Measurements from ENCODE around the gene EIF3F.

GRCh38 chr11:8017071-8017470 is 29.9 kb downstream of the EIF3F start:
- TF ChIP-seq, protein P1, sequence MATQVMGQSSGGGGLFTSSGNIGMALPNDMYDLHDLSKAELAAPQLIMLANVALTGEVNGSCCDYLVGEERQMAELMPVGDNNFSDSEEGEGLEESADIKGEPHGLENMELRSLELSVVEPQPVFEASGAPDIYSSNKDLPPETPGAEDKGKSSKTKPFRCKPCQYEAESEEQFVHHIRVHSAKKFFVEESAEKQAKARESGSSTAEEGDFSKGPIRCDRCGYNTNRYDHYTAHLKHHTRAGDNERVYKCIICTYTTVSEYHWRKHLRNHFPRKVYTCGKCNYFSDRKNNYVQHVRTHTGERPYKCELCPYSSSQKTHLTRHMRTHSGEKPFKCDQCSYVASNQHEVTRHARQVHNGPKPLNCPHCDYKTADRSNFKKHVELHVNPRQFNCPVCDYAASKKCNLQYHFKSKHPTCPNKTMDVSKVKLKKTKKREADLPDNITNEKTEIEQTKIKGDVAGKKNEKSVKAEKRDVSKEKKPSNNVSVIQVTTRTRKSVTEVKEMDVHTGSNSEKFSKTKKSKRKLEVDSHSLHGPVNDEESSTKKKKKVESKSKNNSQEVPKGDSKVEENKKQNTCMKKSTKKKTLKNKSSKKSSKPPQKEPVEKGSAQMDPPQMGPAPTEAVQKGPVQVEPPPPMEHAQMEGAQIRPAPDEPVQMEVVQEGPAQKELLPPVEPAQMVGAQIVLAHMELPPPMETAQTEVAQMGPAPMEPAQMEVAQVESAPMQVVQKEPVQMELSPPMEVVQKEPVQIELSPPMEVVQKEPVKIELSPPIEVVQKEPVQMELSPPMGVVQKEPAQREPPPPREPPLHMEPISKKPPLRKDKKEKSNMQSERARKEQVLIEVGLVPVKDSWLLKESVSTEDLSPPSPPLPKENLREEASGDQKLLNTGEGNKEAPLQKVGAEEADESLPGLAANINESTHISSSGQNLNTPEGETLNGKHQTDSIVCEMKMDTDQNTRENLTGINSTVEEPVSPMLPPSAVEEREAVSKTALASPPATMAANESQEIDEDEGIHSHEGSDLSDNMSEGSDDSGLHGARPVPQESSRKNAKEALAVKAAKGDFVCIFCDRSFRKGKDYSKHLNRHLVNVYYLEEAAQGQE (IDR thresholded peaks at IDR 0.05; ENCODE audit: insufficient read depth in 1 of 2, low read depth in 2 of 2, low read length in 2 of 2), result no peak
- TF ChIP-seq POLR2AphosphoS5 (IDR thresholded peaks at IDR 0.05; ENCODE audit: low read depth, low read length) (no peak), TAF1 (IDR thresholded peaks at IDR 0.05; ENCODE audit: borderline replicate concordance, insufficient read depth, low read length) (no peak), FOXP2 (optimal IDR thresholded peaks at IDR 0.05; ENCODE audit: borderline replicate concordance, extremely low read depth, extremely low read length, insufficient read depth) (no peak)

All from PFSK-1 (cell line).